AG09309 (cell line): ENCODE data around the gene GRIK1.
"Not testable (repeated sequence)": the region's sequence is repeated elsewhere in the genome, so short reads cannot be mapped to it uniquely, and the experiment has no call there.

Source experiments
- DNase-seq: peaks from one replicate; pipeline ENCODE4 v3.0.0-alpha.2; 2010; ENCODE audit warnings: low read depth
- H3K4me3 ChIP-seq: 2 replicates; pipeline ENCODE4 v1.5.1; 2011; ENCODE audit warnings: mild to moderate bottlenecking, low read depth, low read length, moderate library complexity; ENCODE audit not compliant: control insufficient read depth
- TF ChIP-seq, protein P1 (sequence below): IDR thresholded peaks from 2 replicates; pipeline ENCODE4 v1.5.1; 2011; ENCODE audit warnings: mild to moderate bottlenecking, low read depth, low read length, inconsistent platforms; ENCODE audit not compliant: insufficient read depth, control insufficient read depth; ENCODE audit errors: missing control alignments

Gene GRIK1

DNA sequence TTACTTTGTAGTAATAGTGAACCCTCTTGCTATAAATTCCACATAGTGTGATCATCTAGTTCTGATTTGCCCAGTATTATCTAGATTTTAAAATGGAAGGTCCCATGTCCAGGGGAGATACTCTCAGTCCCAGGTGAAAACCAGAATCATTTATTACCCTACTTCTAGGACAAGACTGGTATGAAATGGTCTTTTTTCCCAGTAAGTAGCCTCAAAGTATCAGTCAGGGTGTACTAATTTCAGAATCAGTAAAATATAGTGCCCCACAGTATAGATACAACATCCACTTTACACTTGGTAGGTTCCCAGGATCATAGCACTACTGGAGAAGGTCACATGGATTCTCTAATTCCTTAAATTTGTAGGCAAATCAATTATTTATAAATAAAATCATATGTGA, 318.3 kb downstream of the GRIK1 start:
- TF ChIP-seq, protein P1, sequence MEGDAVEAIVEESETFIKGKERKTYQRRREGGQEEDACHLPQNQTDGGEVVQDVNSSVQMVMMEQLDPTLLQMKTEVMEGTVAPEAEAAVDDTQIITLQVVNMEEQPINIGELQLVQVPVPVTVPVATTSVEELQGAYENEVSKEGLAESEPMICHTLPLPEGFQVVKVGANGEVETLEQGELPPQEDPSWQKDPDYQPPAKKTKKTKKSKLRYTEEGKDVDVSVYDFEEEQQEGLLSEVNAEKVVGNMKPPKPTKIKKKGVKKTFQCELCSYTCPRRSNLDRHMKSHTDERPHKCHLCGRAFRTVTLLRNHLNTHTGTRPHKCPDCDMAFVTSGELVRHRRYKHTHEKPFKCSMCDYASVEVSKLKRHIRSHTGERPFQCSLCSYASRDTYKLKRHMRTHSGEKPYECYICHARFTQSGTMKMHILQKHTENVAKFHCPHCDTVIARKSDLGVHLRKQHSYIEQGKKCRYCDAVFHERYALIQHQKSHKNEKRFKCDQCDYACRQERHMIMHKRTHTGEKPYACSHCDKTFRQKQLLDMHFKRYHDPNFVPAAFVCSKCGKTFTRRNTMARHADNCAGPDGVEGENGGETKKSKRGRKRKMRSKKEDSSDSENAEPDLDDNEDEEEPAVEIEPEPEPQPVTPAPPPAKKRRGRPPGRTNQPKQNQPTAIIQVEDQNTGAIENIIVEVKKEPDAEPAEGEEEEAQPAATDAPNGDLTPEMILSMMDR, result no peak
- no peak overlapping the region for H3K4me3 ChIP-seq

DNA sequence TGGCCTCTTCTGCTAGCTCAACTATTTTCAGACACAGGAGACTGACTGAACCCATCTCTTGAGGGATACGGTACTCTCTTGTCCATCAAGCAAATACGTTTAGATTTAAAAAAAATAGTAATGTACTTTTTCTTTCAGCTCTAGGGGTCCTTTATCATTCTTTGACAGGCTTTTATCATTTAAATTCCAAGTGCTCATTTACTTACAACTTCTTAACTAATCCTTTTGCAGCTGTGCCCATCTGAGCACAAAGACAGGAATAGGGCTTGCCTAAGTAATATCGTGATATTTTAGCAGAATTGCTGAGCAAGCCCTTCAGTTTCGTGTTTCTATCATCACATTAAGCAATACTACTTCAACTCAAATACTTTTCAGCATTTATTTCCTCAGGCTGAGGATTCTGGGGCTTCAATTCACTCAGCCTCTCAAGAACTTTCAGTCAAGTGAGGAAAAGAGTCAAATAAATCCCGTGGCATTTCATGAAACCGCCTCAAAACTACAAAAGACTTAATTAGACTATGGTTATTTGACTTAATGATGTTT, 323.5 kb downstream of the GRIK1 start:
- H3K4me3 ChIP-seq, result no peak overlapping the region
- no peak for DNase-seq
- TF ChIP-seq, protein P1, result no peak

More for the DNA sequence above, 318.3 kb downstream of the GRIK1 start:
- DNase-seq, result no peak

DNA sequence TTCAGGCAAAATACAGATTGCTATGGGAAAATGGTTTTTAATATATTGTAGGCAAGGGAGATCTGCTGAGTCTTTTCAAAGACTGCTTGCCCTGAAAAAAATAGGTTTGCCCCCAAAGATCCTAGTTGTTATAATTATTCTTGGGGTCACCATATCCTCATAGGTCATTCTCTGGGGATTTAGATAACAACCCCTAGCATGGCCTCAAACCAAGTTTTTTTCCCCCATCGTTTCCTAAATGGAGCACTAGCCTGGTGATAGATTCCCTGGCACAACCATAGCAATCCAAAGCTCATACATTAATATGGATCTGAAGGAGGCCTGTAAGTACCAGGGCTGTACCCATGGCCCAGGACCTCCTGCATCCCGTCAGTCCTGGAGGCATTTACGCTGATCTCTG, 325.9 kb downstream of the GRIK1 start:
- TF ChIP-seq, protein P1, result no peak
- no peak for DNase-seq
- H3K4me3 ChIP-seq, result no peak overlapping the region

DNA sequence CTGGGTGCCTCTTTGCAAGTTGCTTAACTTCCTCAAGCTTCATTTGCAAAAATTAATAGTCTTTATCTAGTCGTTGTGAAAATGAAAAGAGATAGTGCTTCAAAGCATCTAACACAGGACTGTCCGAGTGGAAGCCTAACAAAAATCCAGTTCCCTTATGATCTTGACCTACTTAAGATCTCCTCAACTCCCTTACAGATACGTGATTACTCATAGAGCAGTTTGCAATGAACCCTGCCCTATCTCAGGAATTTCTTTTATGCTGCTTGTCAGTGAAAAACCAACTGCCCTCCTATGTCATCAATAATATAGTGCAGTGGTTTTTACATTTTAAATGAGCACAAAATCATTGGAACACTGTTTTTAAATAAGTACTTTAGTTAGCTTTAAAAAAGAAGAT, 326.8 kb downstream of the GRIK1 start:
- DNase-seq, result no peak
- H3K4me3 ChIP-seq, result no peak overlapping the region
- TF ChIP-seq, protein P1, result no peak

DNA sequence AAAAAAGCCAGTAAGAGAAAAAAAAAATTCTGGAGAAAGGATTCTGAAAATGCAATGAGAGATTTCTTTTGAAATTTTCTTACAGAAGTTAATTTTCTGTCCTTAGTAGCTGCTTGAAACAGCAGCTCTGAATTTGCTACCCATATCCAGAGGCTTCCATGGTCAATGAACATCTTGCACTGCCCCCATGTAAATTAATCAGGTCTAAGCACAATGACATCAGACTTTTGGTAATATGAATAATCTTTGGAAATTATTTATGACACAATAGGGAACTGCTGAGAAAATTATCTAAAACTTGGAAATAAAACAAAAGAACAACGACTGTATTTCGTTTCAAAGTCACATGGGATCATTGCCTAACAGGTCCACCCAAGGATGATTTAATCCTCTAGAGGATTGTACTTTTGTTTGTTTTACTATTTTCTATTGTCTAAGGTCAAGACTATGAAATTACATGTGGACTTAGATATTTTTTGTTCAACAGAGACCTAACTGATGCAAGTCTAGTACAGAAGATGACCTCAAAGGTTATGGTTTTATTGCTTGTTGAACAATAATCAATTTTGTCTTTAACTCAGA, 328.9 kb downstream of the GRIK1 start:
- no peak for DNase-seq
- TF ChIP-seq, protein P1, result no peak

DNA sequence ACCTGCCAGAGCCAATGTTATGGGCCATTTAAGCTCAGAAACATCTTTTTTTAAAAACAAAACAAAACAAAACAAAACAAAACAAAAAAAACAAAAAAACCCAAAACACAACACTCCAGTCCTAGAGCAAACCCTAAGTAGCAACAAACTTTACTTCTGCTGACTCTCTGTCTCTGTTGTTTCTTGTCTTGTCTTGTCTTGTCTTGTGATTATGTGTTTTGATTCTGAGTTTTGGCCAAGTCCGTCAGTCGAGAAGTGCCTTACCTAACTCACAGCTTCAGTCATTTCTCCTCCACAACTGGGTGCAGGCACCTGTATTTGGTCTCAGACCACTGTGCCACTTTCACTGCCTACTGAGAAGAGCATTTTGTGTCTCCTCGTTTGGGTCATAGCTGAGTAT, 333.2 kb downstream of the GRIK1 start:
- DNase-seq, result no peak
- TF ChIP-seq, protein P1, result no peak
- no peak overlapping the region for H3K4me3 ChIP-seq

More for the DNA sequence above, 328.9 kb downstream of the GRIK1 start:
- no peak overlapping the region for H3K4me3 ChIP-seq

DNA sequence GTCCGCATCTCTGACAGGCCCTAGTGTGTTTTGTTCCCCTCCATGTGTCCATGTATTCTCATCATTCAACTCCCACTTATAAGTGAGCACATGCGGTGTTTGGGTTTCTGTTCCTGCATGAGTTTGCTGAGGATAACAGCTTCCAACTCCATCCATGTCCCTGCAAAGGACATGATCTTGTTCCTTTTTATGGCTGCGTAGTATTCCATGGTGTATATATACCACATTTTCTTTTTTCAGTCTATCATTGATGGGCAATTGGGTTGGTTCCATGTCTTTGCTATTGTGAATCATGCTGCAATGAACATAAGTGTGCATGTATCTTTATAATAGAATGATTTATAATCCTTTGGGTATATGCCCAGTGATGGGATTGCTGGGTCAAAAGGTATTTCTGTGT, 334.6 kb downstream of the GRIK1 start:
- DNase-seq, H3K4me3 ChIP-seq: not testable (repeated sequence)
